SK-N-SH (cell line): Measurements from ENCODE around the gene THOP1. TPM values are rescaled to one million over a fixed set of nuclear protein-coding genes. Genes with fewer than 3 reads are reported as not detected.

Experiments
- CTCF ChIA-PET: fragments of 300-600, 350-600 bp; formaldehyde crosslinking; extraction: SDS; loops from one replicate; lab custom pipeline; 2021; lab: Yijun Ruan, JAX
- POLR2A ChIA-PET: fragments of 350-600 bp; sonication (Branson Sonifier 250); formaldehyde crosslinking; extraction: SDS; loops from one replicate; lab custom pipeline; 2020; ENCODE audit warnings: antibody characterized with exemption, inconsistent platforms; lab: Yijun Ruan, JAX
- DNase-seq: peaks from one replicate; pipeline ENCODE4 v3.0.0; 2012
- H2AFZ ChIP-seq: fragments of 200-600 bp; sonication (generic); 2 replicates; pipeline ENCODE4 v1.8.1; 2016; ENCODE audit warnings: antibody characterized with exemption, mild to moderate bottlenecking, low read depth
- H3F3A ChIP-seq: fragments of 200-600 bp; sonication (generic); replicated peaks from 2 replicates; pipeline ENCODE3; 2016; ENCODE audit warnings: antibody characterized with exemption, mild to moderate bottlenecking; ENCODE audit not compliant: insufficient read depth
- H3K27ac ChIP-seq, 2 experiments: fragments of 200-500 bp in 1 of 2; fragments of 200-600 bp in 1 of 2; sonication (Bioruptor generic) in 1 of 2; sonication (generic), shearing (Covaris generic) in 1 of 2; 2 replicates each; pipeline versions ENCODE4 v1.5.1 to v1.6.1; 2014 to 2016; ENCODE audit warnings: low read depth in 2 of 2, inconsistent platforms in 1 of 2, low read length in 1 of 2, mild to moderate bottlenecking in 1 of 2, mixed read lengths in 1 of 2
- H3K27me3 ChIP-seq: fragments of 200-600 bp; sonication (generic), shearing (Covaris generic); 2 replicates; pipeline ENCODE4 v1.6.1; 2016; ENCODE audit warnings: mixed run types; ENCODE audit not compliant: insufficient read depth
- H3K36me3 ChIP-seq, 2 experiments: fragments of 200-500 bp in 1 of 2; fragments of 200-600 bp in 1 of 2; sonication (Bioruptor generic) in 1 of 2; sonication (generic) in 1 of 2; replicated peaks in 1 of 2; 2 replicates each; pipeline versions ENCODE3 to v1.5.1; 2014 to 2016; ENCODE audit warnings: low read length in 1 of 2, mild to moderate bottlenecking in 1 of 2; ENCODE audit not compliant: insufficient read depth in 2 of 2, control insufficient read depth in 1 of 2
- H3K4me1 ChIP-seq, 2 experiments: fragments of 200-500 bp in 1 of 2; fragments of 200-600 bp in 1 of 2; sonication (Bioruptor generic) in 1 of 2; sonication (generic), shearing (Covaris generic) in 1 of 2; 2 replicates each; pipeline versions ENCODE4 v1.5.1 to v1.6.1; 2014 to 2016; ENCODE audit warnings: low read depth in 1 of 2, low read length in 1 of 2, mixed run types in 1 of 2; ENCODE audit not compliant: insufficient read depth in 2 of 2, control insufficient read depth in 1 of 2
- H3K4me2 ChIP-seq: fragments of 200-600 bp; sonication (generic), shearing (Covaris generic); 2 replicates; pipeline ENCODE4 v1.6.1; 2017; ENCODE audit warnings: mixed run types
- H3K4me3 ChIP-seq, 2 experiments: fragments of 200-500 bp in 1 of 2; fragments of 200-600 bp in 1 of 2; sonication (Bioruptor generic) in 1 of 2; sonication (generic), shearing (Covaris generic) in 1 of 2; 2 replicates each; pipeline versions ENCODE4 v1.5.1 to v1.8.1; 2014 to 2016; ENCODE audit warnings: low read depth in 2 of 2, inconsistent platforms in 1 of 2, low read length in 1 of 2, mild to moderate bottlenecking in 1 of 2, mixed read lengths in 1 of 2, moderate library complexity in 1 of 2
- H3K79me2 ChIP-seq: fragments of 200-600 bp; sonication (generic); 2 replicates; pipeline ENCODE4 v1.8.1; 2017; ENCODE audit warnings: mild to moderate bottlenecking; ENCODE audit not compliant: insufficient read depth
- H3K9ac ChIP-seq: fragments of 200-600 bp; sonication (generic); 2 replicates; pipeline ENCODE4 v1.6.1; 2017; ENCODE audit warnings: mixed run types
- H3K9me2 ChIP-seq: fragments of 200-600 bp; sonication (generic); 2 replicates; pipeline ENCODE4 v1.6.1; 2017; ENCODE audit warnings: mixed run types
- H3K9me3 ChIP-seq: fragments of 200-600 bp; sonication (generic); 2 replicates; pipeline ENCODE4 v1.6.1; 2017; ENCODE audit warnings: mixed run types, mild to moderate bottlenecking, moderate library complexity
- H4K20me1 ChIP-seq: fragments of 200-600 bp; sonication (generic); 2 replicates; pipeline ENCODE4 v1.6.1; 2017; ENCODE audit warnings: mild to moderate bottlenecking, mixed run types; ENCODE audit not compliant: insufficient read depth
- CHD2 ChIP-seq: fragments of 150-350 bp; IDR thresholded peaks from 2 replicates; pipeline ENCODE4 v1.6.1; 2018; ENCODE audit warnings: low read length; ENCODE audit not compliant: partially characterized antibody
- FOSL2 ChIP-seq: IDR thresholded peaks from 2 replicates; pipeline ENCODE4 v1.4.0; 2012; ENCODE audit warnings: low read depth, mild to moderate bottlenecking, moderate library complexity, borderline replicate concordance
- MEF2A ChIP-seq: IDR thresholded peaks from 2 replicates; pipeline ENCODE4 v1.4.0; 2012; ENCODE audit warnings: low read depth, borderline replicate concordance
- POLR2AphosphoS5 ChIP-seq: IDR thresholded peaks from 2 replicates; pipeline ENCODE4 v1.6.1; 2012; ENCODE audit warnings: low read depth, low read length
- RCOR1 ChIP-seq: fragments of 150-350 bp; IDR thresholded peaks from 2 replicates; pipeline ENCODE4 v1.6.1; 2017; ENCODE audit warnings: antibody characterized with exemption, low read length
- RFX5 ChIP-seq: IDR thresholded peaks from 2 replicates; pipeline ENCODE4 v1.6.1; 2012; ENCODE audit warnings: mild to moderate bottlenecking, improper control_type of control experiment, low read length
- SIN3A ChIP-seq: IDR thresholded peaks from 2 replicates; pipeline ENCODE4 v1.6.1; 2012; ENCODE audit warnings: low read depth, mild to moderate bottlenecking, low read length, moderate library complexity, borderline replicate concordance
- SMC3 ChIP-seq: IDR thresholded peaks from 2 replicates; pipeline ENCODE4 v1.6.1; 2012; ENCODE audit warnings: low read depth, low read length, improper control_type of control experiment
- TAF1 ChIP-seq: IDR thresholded peaks from 2 replicates; pipeline ENCODE4 v1.6.1; 2012; ENCODE audit warnings: low read depth, mild to moderate bottlenecking, low read length, moderate library complexity, borderline replicate concordance
- TEAD4 ChIP-seq: IDR thresholded peaks from 2 replicates; pipeline ENCODE4 v1.4.0; 2012; ENCODE audit warnings: mild to moderate bottlenecking, borderline replicate concordance; ENCODE audit not compliant: insufficient read depth
- YY1 ChIP-seq: IDR thresholded peaks from 2 replicates; pipeline ENCODE4 v1.4.0; 2012; ENCODE audit warnings: low read depth, mild to moderate bottlenecking
- WGBS: methylation state at CpG from one replicate; pipeline ENCODE4 v1.1.6; 2017; ENCODE audit warnings: low lambda C conversion rate; 5-methylcytosine and 5-hydroxymethylcytosine counted together
- polyA plus RNA-seq, 3 experiments: library from polyadenylated mRNA; depleted of rRNA; stranded (reverse); fragments of >200 nt; gene quantifications; 2 replicates each; pipeline ENCODE4 v1.2.3, GENCODE V29; 2012
- TF ChIP-seq, protein P1 (sequence below): fragments of 200-600 bp; sonication (generic); IDR thresholded peaks from 2 replicates; pipeline ENCODE4 v1.6.1; 2017; ENCODE audit warnings: antibody characterized with exemption, mild to moderate bottlenecking, moderate library complexity
- TF ChIP-seq, protein P2 (sequence below): IDR thresholded peaks from 2 replicates; pipeline ENCODE4 v1.6.1; 2012; ENCODE audit warnings: mild to moderate bottlenecking, low read depth, low read length, moderate library complexity

The THOP1 gene
- polyA plus RNA-seq, 1 of the 3 experiments (the other 2 are of a cell fraction): 138 TPM

DNA sequence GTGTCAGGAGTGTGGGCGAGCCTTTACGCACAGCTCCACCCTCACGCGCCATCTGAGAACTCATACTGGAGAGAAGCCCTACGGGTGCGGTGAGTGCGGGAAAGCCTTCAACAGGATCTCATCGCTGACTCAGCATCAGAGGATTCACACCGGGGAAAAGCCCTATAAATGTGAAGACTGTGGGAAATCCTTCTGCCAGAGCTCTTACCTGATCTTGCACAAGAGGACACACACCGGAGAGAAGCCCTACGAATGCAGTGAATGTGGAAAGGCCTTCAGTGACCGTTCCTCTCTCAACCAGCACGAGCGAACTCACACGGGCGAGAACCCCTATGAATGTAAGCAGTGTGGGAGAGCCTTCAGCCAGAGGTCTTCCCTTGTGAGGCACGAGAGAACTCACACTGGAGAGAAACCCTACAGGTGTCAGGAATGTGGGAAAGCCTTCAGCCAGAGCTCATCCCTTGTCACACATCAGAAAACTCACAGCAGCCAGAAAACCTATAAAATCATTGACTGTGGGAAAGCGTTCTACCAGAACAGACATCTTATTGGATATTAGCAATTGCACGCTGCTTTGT lies 49.1 kb downstream of the THOP1 start:
- DNase-seq: no peak
- CTCF ChIA-PET: no interaction called here
- Histone ChIP-seq H3K36me3 (peaks cover 0 to 34% of the 10 kb centered on the region in 2 experiments), H3K27me3 (no peaks in the 10 kb centered on the region)
- TF ChIP-seq FOSL2: no peak
- TF ChIP-seq SIN3A: no peak
- TF ChIP-seq MEF2A: no peak
- TF ChIP-seq YY1: no peak
- no peak for TF ChIP-seq POLR2AphosphoS5
- TF ChIP-seq RCOR1: no peak
- no peak for TF ChIP-seq RFX5
- TF ChIP-seq TAF1: no peak
- no peak for TF ChIP-seq TEAD4
- TF ChIP-seq, protein P1, sequence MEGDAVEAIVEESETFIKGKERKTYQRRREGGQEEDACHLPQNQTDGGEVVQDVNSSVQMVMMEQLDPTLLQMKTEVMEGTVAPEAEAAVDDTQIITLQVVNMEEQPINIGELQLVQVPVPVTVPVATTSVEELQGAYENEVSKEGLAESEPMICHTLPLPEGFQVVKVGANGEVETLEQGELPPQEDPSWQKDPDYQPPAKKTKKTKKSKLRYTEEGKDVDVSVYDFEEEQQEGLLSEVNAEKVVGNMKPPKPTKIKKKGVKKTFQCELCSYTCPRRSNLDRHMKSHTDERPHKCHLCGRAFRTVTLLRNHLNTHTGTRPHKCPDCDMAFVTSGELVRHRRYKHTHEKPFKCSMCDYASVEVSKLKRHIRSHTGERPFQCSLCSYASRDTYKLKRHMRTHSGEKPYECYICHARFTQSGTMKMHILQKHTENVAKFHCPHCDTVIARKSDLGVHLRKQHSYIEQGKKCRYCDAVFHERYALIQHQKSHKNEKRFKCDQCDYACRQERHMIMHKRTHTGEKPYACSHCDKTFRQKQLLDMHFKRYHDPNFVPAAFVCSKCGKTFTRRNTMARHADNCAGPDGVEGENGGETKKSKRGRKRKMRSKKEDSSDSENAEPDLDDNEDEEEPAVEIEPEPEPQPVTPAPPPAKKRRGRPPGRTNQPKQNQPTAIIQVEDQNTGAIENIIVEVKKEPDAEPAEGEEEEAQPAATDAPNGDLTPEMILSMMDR: no peak
- no peak for TF ChIP-seq CHD2
- TF ChIP-seq, protein P2, sequence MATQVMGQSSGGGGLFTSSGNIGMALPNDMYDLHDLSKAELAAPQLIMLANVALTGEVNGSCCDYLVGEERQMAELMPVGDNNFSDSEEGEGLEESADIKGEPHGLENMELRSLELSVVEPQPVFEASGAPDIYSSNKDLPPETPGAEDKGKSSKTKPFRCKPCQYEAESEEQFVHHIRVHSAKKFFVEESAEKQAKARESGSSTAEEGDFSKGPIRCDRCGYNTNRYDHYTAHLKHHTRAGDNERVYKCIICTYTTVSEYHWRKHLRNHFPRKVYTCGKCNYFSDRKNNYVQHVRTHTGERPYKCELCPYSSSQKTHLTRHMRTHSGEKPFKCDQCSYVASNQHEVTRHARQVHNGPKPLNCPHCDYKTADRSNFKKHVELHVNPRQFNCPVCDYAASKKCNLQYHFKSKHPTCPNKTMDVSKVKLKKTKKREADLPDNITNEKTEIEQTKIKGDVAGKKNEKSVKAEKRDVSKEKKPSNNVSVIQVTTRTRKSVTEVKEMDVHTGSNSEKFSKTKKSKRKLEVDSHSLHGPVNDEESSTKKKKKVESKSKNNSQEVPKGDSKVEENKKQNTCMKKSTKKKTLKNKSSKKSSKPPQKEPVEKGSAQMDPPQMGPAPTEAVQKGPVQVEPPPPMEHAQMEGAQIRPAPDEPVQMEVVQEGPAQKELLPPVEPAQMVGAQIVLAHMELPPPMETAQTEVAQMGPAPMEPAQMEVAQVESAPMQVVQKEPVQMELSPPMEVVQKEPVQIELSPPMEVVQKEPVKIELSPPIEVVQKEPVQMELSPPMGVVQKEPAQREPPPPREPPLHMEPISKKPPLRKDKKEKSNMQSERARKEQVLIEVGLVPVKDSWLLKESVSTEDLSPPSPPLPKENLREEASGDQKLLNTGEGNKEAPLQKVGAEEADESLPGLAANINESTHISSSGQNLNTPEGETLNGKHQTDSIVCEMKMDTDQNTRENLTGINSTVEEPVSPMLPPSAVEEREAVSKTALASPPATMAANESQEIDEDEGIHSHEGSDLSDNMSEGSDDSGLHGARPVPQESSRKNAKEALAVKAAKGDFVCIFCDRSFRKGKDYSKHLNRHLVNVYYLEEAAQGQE: no peak
- no peak for TF ChIP-seq SMC3
- TF ChIP-seq, all 33 proteins: peak for 0
- Histone ChIP-seq H3K4me3 (no peak overlapping the region; a peak in 1 of 4 replicates), H2AFZ (no peak overlapping the region), H3K27ac (no peak overlapping the region), H3K9me2 (no peaks in the 10 kb centered on the region), H3K4me1 (no peaks in the 10 kb centered on the region), H3K9ac (no peak overlapping the region), H3K4me2 (no peak overlapping the region), H3F3A (no peaks in the 10 kb centered on the region), H3K9me3 (peaks cover 20% of the 10 kb centered on the region; the same call in 1 of the 2 replicates), H4K20me1 (no peaks in the 10 kb centered on the region), H3K79me2 (no peaks in the 10 kb centered on the region)
- POLR2A ChIA-PET: no interaction called here
- WGBS: 90% methylated on average over 17 of the region's 19 CpGs
